HG03575 (cell line): ENCODE measurements around the gene CES5A.
"Not testable (repeated sequence)": the region's sequence is repeated elsewhere in the genome, so short reads cannot be mapped to it uniquely, and the experiment has no call there.

Experiments
- ATAC-seq: cut with Tn5 transposase; IDR thresholded peaks from one replicate; pipeline ENCODE4 v1.9.1; 2021; ENCODE audit not compliant: unreplicated experiment, insufficient number of reproducible peaks, low FRiP score; ENCODE audit errors: extremely low read depth

Gene CES5A, protein sequence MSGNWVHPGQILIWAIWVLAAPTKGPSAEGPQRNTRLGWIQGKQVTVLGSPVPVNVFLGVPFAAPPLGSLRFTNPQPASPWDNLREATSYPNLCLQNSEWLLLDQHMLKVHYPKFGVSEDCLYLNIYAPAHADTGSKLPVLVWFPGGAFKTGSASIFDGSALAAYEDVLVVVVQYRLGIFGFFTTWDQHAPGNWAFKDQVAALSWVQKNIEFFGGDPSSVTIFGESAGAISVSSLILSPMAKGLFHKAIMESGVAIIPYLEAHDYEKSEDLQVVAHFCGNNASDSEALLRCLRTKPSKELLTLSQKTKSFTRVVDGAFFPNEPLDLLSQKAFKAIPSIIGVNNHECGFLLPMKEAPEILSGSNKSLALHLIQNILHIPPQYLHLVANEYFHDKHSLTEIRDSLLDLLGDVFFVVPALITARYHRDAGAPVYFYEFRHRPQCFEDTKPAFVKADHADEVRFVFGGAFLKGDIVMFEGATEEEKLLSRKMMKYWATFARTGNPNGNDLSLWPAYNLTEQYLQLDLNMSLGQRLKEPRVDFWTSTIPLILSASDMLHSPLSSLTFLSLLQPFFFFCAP

DNA sequence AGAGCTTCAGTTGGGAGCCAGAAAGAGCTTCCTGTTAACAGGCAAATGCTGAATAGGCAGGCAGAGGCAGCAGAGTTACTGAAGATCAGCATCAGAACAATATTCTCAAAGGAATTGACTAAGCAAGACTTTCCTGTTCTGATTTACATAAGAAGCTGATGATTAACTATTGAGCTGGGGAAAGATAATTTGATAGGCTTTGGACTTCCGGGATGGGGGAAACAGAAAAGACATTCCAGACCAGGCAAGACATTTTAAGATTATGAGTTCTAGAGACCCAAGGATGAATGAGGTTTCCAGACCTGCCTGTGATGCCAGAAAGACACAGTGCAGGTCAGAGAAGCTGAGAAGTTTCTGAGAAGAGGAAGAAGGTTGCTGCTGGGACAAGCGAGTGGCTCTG, at the start of gene CES5A:
TSS of gene CES5A (minus strand) at position 101 of the 400 bp plus-strand sequence. CDS start 152 bp downstream, outside the sequence.
- no peak for ATAC-seq

DNA sequence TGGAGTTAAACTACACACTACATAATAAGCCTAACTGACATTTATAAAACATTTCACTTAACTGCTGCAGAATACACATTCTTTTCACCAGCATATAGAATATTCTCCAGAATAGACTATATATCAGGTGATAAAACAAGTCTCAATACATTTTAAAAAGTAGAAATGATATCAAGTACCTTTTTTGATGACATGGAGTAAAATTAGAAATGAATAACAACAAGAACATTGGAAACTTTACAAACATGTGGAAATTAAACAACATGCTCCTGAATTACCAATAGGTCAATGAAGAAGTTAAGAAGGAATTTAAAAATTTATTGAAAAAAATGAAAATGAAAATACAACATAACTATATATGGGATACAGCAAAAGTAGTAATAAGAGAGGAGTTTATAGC, 47.5 kb upstream of the CES5A start:
- no peak for ATAC-seq

DNA sequence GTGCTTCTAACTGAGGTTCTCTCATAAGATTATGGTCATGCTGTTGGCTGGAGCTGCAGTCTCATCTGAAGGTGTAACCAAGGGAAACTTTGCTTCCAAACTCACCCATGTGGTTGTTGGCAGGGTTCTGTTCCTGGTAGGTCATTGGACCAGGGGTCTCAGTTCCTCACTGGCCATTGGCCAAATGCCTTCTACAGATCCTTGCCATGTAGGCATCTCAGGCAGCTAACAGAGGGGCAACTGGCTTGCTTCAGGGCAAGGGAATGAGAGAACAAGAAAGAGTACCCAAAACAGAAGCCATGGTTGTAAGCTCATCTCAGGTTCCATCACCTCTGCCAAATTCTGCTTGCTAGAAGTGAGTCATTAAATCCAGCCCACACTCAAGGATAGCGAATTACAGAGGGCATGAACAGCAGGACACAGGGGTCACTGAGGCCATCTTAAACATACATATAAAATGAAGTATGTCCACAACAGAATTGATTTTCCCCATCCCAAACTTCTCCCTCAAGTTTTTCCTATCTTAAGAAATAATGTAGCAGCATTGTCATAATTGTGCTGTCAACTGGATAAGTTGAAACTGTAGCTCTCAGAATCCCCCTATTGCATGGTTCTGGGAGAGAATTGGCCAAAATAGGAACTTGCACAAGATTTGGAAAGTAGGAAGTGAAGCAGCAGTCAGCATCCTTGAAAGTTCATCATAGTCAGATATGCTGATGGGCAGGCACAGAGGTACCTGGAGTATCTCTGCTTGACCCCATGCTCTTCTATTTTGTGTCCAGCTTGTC, 42.4 kb upstream of the CES5A start:
- ATAC-seq, result no peak

DNA sequence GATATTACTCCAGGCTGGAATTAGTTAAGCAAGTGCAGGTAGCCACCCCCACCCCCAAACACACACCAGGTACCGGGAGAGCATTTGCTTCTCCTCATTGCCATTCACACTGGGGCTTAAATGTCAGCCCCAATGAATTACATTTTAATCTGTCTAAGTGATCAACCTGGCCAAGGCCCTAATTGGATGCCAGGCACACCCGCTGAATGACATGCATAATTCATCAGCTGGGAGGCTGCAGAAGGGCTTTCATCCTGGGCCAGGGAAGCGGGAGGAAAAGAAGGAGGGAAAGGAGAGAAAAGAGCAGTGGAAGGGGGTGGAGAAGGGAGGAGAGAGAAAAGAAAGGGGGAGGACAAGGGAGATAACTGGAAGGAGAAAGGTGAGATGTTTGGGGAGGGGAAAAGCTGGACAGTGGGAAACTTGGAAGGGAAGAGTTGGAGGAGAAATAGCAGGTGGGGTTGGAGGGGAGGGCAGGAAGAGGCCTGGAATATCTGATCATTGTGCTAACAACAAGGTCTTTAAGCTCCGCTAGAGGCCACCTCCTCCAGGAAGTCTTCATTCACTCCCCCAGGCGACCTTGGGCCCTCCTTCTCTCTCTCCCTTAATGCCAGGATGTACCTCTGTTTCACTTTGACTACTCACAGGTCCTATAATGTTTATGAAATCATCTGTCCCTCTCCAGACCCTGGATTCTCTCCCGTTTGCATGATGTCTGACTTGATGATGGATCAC, 40.1 kb upstream of the CES5A start:
- no peak for ATAC-seq

DNA sequence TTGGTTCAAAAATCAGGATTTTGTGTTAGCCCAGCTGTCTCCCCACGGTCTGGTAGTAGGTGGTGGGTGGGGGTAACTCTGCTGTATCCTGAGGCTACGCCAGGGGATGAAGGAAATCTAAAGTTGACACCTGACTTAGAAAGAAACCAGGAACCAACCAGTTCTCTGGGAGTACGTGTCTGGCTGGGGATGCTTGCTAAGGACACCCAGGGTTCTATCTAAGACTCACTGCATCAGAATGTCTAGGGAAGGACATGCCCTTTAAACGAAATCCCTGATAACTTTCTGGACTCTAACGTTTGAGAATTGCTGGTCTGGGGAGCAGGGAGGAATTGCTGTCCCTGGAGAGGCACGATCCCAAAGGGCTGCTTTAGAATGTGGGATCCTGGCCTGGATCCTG, 39.2 kb upstream of the CES5A start:
- no peak for ATAC-seq

DNA sequence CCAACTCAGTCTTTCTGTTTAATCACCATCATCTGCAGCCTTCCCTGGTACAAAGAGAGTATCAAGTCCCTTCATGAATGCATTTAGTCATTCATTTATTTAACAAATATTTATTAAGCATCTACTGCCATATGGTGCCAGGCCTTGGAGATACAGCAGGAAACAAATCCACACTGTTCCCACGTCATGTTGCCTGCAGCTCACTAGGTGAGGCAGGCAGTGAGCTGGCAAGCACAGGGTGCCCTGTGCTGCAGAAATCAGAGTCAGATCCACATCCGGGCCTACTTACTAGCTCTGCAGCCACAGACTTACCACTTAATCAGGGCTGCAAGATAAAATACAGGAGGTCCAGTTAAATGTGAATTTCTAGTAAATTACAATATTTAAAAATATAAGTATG, 38.5 kb upstream of the CES5A start:
- no peak for ATAC-seq

DNA sequence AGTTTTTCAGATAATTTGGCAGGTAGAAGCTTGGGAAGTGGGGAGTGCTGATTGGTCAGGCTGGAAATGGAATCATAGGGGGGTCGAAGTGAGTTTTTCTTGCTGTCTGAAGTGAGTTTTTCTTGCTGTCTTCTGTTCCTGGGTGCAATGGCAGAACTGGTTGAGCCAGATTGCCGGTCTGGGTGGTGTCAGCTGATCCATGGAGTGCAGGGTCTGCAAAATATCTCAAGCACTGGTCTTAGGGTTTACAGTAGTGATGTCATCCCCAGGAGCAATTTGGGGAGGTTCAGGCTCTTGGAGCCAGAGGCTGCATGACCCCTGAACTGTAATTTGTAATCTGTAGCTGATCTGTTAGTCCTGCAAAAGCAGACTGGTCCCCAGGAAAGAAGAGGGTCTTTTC, 37.9 kb upstream of the CES5A start:
- not testable (repeated sequence) for ATAC-seq

DNA sequence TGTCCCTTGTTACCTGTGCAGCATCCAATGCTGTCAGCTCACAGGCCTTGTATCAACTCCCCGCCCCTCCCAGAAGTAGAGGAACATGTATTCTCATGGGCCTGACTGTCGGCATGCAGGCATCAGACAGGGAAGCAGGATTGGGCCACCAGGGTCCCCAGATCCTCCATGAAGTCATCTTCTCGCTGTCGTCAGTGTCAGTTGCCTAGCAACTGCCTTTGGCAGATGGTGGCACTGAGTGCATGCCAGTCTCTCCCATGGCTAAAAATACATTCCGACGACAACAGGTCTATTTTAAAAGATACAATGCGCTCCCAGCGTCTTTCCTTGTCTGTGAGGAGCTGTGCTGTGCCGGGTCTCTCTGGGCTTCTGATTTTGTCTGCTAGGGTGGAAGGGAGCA, 36.8 kb upstream of the CES5A start:
- ATAC-seq, result no peak

DNA sequence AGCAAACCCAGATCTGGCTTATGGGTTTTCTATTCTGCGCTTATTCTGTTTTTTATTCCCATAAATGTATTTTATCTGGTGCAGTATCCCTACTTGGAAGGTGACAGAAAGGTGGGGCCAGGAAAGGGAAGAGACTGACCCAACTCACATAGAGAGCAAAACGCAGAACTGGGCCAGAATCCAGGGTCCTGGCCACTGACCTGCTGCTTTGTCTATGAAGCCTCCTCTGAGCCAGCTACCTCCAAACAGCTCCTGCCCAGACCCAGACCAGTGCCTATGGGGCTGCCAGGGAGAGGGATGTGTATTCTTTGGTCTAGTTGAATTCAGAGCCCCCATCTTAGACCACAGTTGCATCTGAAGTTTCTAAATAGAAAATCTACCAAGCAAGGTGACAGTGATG, 36.4 kb upstream of the CES5A start:
- ATAC-seq, result no peak

DNA sequence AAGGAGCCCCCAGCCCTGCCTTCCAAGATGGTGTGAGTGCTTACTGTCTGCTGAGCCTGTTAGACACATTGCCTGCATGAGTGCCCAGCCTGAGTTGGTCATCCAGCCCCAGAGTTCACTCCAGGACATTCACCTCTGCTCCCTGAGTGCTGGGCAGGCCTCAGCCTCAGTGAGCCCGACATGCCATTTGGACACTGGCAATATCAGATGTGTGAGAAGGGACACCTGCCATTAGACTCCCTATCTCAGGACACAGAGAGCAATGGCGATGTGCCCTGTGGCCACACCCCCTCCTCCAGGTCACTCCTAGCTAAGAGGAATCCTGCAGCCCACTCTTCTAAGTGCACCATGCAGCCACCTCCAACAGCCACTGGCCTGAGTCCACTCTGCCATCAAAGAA, 34.7 kb upstream of the CES5A start:
- no peak for ATAC-seq

DNA sequence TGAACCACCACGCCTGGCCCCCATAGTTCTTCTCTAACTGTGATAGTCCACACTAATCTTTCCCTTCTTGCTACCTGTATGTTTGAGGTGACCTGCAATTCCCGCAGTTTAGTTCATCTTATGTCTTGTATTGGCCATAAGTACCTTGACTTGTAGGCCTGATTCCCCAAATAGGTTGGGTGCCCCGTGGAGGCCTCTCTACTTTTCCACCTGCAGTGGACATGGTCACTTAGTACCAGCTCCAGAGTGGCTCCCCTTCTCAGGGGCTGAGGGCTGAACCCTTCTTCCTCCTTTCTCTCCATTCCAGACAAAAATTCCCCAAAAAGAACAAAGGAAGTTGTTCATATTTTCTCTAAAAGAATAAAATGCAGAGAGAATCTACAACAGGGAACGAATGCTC, 33.5 kb upstream of the CES5A start:
- no peak for ATAC-seq

DNA sequence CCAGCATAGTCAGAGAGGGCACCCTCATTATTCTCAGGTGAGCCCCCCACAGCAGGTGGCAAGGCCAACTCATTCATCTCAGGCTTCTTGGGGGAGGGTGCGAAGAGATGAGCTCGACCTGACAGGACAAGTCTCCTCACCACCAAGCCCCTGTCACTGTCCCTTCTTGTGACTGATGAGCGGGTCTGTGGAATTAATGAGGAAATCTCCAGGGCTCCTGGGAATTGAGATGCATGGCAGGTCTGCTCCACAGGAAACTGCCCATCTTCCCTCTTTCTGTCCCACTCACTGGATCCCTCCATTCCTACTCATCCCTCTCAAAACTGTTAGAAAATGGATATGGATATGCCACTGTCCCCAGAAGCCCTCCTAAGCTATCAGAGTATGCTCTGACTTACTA, 32.5 kb upstream of the CES5A start:
- ATAC-seq, result no peak

DNA sequence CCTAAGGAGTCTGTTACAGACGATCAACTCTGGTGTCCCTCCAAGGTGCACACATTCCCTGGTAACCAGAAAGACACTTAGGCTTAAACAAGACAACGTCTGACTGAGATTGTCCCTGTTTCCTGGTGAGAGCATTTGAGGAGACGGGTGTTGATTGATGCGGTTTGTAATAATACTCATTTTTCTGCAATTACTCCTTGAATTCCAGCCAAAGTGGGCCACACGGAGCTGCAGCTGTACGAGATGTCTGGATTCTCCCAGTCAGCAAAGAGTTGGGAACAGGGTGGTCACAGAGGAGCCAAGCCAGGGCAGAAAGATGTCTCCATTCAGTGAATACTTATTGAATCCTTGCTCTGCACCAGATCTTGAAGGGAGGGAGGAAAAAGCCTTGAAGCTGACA, 30.9 kb upstream of the CES5A start:
- no peak for ATAC-seq

DNA sequence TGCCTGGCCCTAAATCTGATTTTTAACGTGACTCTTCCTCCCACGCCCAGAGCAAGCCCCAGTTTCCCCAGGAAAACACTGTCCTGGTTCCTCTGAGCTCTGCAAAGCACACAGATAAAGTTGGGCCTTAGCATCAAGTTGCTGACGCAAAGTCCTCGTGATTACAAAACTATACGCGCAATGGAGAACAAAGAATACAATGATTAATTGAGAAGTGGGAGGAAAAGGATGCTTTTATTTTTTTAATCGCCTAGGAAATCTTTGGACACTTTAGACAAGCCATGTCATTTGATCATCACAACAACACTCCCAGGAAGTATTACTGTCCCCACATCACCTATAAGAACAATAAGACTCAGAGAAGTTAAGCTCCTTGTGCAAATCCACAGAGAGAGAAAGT, 30.5 kb upstream of the CES5A start:
- no peak for ATAC-seq

DNA sequence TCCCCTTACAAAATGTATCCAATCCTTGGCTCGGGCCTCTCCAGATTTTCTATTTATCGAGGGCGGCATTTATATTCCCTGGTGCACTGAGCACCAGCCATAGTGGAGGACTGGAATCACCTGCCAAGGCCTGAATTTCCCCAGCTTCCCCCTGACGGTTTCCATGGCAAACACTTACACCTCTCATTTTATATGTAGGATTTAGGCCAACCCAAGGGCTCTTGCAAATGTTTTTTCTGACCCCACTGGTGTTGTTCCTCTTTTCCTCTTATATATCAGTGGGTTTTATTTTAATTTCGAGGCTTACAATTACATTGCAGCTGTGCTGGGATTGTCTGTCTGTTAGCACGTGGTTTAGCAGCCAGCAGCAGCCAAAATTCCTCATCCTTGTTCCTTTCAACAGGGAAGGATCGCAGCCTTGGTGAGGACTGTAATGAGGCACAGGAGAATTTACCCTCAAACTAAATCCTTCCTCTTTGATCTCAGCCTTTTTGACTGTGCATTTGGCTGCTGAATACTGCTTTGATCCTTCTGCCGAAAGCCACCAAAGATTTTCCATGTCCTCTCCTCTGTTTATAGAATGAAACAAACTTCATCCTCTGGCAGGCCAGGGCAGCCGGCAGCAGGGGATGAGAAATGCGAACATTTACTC, 26.5 kb upstream of the CES5A start:
- no peak for ATAC-seq

DNA sequence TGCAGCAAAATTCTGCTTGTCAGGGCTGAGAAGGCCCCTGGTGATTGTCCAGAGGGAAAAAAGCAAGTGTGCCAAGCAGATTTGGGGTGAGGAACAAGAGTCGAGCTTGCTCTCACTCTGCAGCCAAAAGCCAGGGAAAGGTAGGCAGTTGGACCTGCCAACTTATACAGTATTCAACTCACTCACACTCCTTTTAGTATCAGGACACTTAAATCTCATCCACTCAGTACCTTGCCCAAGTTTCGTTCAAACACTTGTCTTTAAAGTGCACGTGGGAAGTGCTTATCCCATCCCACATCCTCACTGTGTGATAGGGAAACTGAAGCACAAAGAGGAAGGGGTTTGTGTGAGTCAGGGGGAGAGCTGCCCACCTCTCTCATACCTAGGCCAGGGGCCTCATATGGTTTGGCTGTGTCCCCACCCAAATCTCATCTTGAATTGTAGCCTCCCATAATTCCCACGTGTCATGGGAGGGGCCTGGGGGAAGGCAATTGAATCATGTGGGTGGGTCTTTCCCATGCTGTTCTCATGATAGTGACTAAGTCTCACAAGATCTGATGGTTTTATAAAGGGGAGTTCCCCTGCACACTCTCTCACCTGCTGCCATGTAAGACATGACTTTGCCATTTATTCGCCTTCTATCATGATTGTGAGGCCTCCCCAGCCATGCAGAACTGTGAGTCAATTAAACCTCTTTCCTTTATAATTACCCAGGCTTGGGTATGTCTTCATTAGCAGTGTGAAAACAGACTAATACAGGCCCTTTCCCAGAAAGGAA, 25.6 kb upstream of the CES5A start:
- ATAC-seq, result no peak

DNA sequence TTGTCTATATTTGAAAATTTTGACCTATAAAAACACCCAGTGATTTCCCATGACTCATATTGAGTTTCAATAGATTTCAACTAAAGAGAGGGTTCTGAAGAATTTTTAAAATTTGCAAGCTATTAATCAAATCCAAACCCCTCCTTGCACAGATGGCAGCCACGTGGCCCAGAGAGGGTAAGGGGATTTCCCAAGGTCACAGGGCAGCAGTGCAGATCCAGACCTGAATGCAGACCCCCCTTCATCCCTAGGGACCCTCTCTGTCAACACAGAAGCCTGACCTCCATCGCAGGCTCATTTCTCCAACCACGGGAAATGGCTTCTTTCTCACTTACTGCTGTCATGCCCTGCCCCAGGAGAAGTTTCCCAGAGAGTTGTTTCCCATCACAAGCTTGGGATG, 24.7 kb upstream of the CES5A start:
- no peak for ATAC-seq

DNA sequence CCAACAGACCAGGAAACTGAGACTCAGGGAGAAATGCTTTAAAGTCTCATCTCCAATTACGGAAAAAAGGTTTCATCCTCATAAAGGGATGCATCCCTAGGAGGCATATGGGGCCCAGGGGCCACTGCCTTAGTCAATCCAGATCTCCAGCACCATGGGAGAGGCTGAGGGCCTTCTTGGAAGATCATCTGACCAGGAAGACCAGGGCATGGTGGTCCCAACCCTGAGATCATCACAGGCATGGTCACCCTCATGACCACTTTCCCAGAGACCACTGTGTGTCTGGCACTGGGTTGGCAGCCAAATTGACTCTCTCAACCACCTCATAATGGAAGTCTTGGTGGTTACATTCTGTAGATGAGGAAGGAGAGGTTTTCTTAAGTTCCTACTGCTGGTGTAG, 23.4 kb upstream of the CES5A start:
- ATAC-seq, result no peak
